ENCODE data around the gene ARHGAP27. TPM values are rescaled to one million over a fixed set of nuclear protein-coding genes. Genes with fewer than 3 reads are reported as not detected.

Gene ARHGAP27
- total and polyA plus RNA-seq, 2 experiments from 2014 or later: 0.59 to 3.4 TPM

DNA sequence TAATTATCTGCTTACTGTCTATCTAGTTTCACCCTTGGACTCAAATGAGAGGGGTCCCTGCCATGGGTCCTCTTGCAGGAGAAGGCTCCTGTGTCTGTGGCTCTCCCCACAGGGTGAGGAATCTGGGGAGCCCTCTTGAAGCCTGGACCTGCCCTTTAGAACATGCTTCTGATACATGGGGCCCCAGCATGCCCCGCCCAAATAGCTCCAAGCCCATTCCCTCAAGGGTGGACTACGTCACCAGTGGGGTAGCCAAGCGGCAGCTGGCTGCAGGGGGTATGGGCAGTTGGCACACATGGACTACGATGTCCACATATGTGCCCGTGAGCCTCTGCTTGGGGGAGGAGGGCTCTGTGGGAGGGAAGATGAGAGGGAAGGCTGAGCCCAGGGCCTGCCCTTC, 39.3 kb downstream of the ARHGAP27 start:
- Histone ChIP-seq H3F3A (ENCODE audit: insufficient read depth) (no peaks in the 10 kb centered on the region), H3K9ac (no peak overlapping the region), H2AFZ (no peak overlapping the region), H3K4me2 (ENCODE audit: unreplicated experiment) (no peak overlapping the region), H3K27ac (no peak overlapping the region), H4K20me1 (ENCODE audit: insufficient read depth) (no peaks in the 10 kb centered on the region), H3K4me1 (ENCODE audit: insufficient read depth) (0 out of 2 replicates have a peak, but pooled peaks cover 5% of the 10 kb centered on the region), H3K9me2 (ENCODE audit: insufficient read depth) (no peaks in the 10 kb centered on the region), H3K36me3 (ENCODE audit: low read depth) (no peaks in the 10 kb centered on the region), H3K27me3 (replicated peaks; ENCODE audit: insufficient read depth) (no peaks in the 10 kb centered on the region), H3K79me2 (ENCODE audit: insufficient read depth) (no peaks in the 10 kb centered on the region), H3K4me3 (no peak overlapping the region), H3K9me3 (ENCODE audit: low read depth) (no peaks in the 10 kb centered on the region)
- no peak for DNase-seq
- WGBS, 2 experiments (ENCODE audit: low coverage in 1 of 2, low lambda C conversion rate in 2 of 2, missing lambda C conversion rate in 2 of 2): 81 to 85% methylated on average over 5 of the region's 5 CpGs
- in situ Hi-C loops (cut with MboI): loop anchor here (10.0 kb wide), 1 partner anchor 169 kb away; the partner anchor contains the start of gene FMNL1
- TF ChIP-seq EZH2 (IDR thresholded peaks at IDR 0.05; ENCODE audit: insufficient read depth, poor library complexity, severe bottlenecking) (no peak), EZH2phosphoT487 (IDR thresholded peaks at IDR 0.05; ENCODE audit: insufficient read depth, low read depth) (no peak)

DNA sequence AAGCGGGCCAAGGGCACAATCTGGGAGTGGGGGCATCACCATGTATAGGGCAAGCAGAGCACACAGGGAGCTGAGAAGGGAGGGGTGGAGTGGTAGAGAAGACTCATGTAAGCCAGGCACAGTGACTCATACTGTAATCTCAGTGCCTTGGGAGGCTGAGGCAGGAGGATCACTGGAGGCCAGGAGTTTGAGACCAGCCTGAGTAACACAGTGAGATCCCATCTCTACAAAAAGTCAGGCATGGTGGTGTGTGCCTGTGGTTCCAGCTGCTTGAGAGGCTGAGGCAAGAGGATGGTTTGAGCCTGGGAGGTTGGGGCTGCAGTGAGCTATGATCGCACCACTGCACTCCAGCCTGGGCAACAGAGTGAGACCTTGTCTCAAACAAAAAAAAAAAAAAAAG, 40.8 kb downstream of the ARHGAP27 start:
- Histone ChIP-seq H3K4me2 (ENCODE audit: unreplicated experiment) (no peak overlapping the region), H3K4me3 (no peak overlapping the region), H3K9me2 (ENCODE audit: insufficient read depth) (no peaks in the 10 kb centered on the region), H3F3A (ENCODE audit: insufficient read depth) (no peaks in the 10 kb centered on the region), H3K27me3 (replicated peaks; ENCODE audit: insufficient read depth) (no peaks in the 10 kb centered on the region), H3K4me1 (ENCODE audit: insufficient read depth) (0 out of 2 replicates have a peak, but pooled peaks cover 7% of the 10 kb centered on the region), H3K27ac (no peak overlapping the region), H3K36me3 (ENCODE audit: low read depth) (no peaks in the 10 kb centered on the region), H3K9me3 (ENCODE audit: low read depth) (no peaks in the 10 kb centered on the region), H3K9ac (no peak overlapping the region), H2AFZ (no peak overlapping the region), H3K79me2 (ENCODE audit: insufficient read depth) (no peaks in the 10 kb centered on the region), H4K20me1 (ENCODE audit: insufficient read depth) (no peaks in the 10 kb centered on the region)
- DNase-seq: no peak
- 95 to 100% methylated on average over 2 of the region's 2 CpGs for WGBS, 2 experiments (ENCODE audit: low coverage in 1 of 2, low lambda C conversion rate in 2 of 2, missing lambda C conversion rate in 2 of 2)
- in situ Hi-C loops (cut with MboI): loop anchor here (10.0 kb wide), 1 partner anchor 167 kb away; the partner anchor contains the start of gene FMNL1
- TF ChIP-seq EZH2phosphoT487 (IDR thresholded peaks at IDR 0.05; ENCODE audit: insufficient read depth, low read depth): no peak
- no peak for TF ChIP-seq EZH2 (IDR thresholded peaks at IDR 0.05; ENCODE audit: insufficient read depth, poor library complexity, severe bottlenecking)

DNA sequence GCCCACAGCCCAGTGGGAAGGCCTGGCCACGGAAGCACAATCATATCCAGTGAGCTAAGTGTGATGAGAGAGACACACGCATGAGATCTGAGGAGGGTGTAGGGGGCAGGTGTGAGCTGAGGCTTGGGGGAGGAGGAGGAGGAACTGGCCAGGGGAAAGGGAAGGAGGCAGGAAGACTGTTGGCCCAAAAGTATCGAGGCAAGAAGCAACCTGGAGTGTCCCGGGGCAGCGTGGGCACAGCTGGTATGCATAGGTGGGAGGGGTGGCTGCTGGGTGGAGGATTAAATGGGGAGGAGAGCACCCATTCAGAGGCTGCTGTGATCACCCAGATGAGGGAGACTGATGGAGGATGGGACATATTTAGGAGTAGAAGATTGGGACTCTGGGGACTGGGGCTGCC, 41.4 kb downstream of the ARHGAP27 start:
- WGBS, 2 experiments (ENCODE audit: low coverage in 1 of 2, low lambda C conversion rate in 2 of 2, missing lambda C conversion rate in 2 of 2): 78 to 79% methylated on average over 5 of the region's 5 CpGs
- H2AFZ ChIP-seq: no peak overlapping the region
- no peaks in the 10 kb centered on the region for H3K9me3 ChIP-seq (ENCODE audit: low read depth)
- H3K4me3 ChIP-seq: no peak overlapping the region
- in situ Hi-C loops (cut with MboI): loop anchor here (10.0 kb wide), 1 partner anchor 166 kb away; the partner anchor contains the start of gene FMNL1
- DNase-seq: no peak
- H4K20me1 ChIP-seq (ENCODE audit: insufficient read depth): no peaks in the 10 kb centered on the region
- H3K27ac ChIP-seq: no peak overlapping the region
- no peak overlapping the region for H3K9ac ChIP-seq
- H3K36me3 ChIP-seq (ENCODE audit: low read depth): no peaks in the 10 kb centered on the region
- no peaks in the 10 kb centered on the region for H3K79me2 ChIP-seq (ENCODE audit: insufficient read depth)
- no peaks in the 10 kb centered on the region for H3K9me2 ChIP-seq (ENCODE audit: insufficient read depth)
- no peaks in the 10 kb centered on the region for H3F3A ChIP-seq (ENCODE audit: insufficient read depth)
- TF ChIP-seq EZH2 (IDR thresholded peaks at IDR 0.05; ENCODE audit: insufficient read depth, poor library complexity, severe bottlenecking) (no peak), EZH2phosphoT487 (IDR thresholded peaks at IDR 0.05; ENCODE audit: insufficient read depth, low read depth) (no peak)
- H3K27me3 ChIP-seq (replicated peaks; ENCODE audit: insufficient read depth): no peaks in the 10 kb centered on the region
- no peak overlapping the region for H3K4me2 ChIP-seq (ENCODE audit: unreplicated experiment)
- H3K4me1 ChIP-seq (ENCODE audit: insufficient read depth): 0 out of 2 replicates have a peak, but pooled peaks cover 7% of the 10 kb centered on the region

DNA sequence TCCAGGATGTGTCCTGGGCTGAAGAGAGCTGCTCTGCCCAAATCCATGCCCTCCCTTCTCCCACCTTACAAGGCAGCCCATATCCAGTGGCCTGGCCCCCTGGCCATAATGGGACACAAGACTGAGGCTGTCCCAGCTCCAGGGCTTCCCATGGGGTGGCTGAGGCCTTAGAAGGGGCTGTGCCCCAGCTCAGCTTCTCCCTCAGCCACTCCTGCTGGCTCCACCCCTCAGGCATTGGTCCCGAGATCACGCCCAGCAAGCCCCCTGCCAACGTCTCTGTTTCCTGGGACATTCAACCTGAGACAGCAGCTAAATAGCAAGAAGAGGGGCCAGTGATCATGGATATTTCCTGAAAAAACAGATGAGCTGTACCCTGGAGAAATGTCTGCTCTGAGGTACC, 43.3 kb downstream of the ARHGAP27 start:
- H3K79me2 ChIP-seq (ENCODE audit: insufficient read depth): no peaks in the 10 kb centered on the region
- WGBS, 2 experiments (ENCODE audit: low coverage in 1 of 2, low lambda C conversion rate in 2 of 2, missing lambda C conversion rate in 2 of 2): 12 to 33% methylated on average over 3 of the region's 3 CpGs

More for the DNA sequence above, 43.3 kb downstream of the ARHGAP27 start:
- TF ChIP-seq EZH2phosphoT487 (IDR thresholded peaks at IDR 0.05; ENCODE audit: insufficient read depth, low read depth) (no peak), EZH2 (IDR thresholded peaks at IDR 0.05; ENCODE audit: insufficient read depth, poor library complexity, severe bottlenecking) (no peak)
- no peak for DNase-seq
- Histone ChIP-seq H3K4me3 (no peak overlapping the region), H3K27me3 (replicated peaks; ENCODE audit: insufficient read depth) (no peaks in the 10 kb centered on the region), H3K9me3 (ENCODE audit: low read depth) (no peaks in the 10 kb centered on the region), H3K4me1 (ENCODE audit: insufficient read depth) (0 out of 2 replicates have a peak, but pooled peaks cover 7% of the 10 kb centered on the region), H3K27ac (no peak overlapping the region), H3K4me2 (ENCODE audit: unreplicated experiment) (no peak overlapping the region), H3K36me3 (ENCODE audit: low read depth) (no peaks in the 10 kb centered on the region), H4K20me1 (ENCODE audit: insufficient read depth) (no peaks in the 10 kb centered on the region), H3K9ac (no peak overlapping the region), H2AFZ (no peak overlapping the region), H3K9me2 (ENCODE audit: insufficient read depth) (no peaks in the 10 kb centered on the region), H3F3A (ENCODE audit: insufficient read depth) (no peaks in the 10 kb centered on the region)
- in situ Hi-C loops (cut with MboI): loop anchor here (10.0 kb wide), 1 partner anchor 115 kb away; no protein-coding TSS in a partner anchor

Measured in GM23248 (cell line).